ENCODE results near the gene ZMIZ1.

ZMIZ1 gene

DNA sequence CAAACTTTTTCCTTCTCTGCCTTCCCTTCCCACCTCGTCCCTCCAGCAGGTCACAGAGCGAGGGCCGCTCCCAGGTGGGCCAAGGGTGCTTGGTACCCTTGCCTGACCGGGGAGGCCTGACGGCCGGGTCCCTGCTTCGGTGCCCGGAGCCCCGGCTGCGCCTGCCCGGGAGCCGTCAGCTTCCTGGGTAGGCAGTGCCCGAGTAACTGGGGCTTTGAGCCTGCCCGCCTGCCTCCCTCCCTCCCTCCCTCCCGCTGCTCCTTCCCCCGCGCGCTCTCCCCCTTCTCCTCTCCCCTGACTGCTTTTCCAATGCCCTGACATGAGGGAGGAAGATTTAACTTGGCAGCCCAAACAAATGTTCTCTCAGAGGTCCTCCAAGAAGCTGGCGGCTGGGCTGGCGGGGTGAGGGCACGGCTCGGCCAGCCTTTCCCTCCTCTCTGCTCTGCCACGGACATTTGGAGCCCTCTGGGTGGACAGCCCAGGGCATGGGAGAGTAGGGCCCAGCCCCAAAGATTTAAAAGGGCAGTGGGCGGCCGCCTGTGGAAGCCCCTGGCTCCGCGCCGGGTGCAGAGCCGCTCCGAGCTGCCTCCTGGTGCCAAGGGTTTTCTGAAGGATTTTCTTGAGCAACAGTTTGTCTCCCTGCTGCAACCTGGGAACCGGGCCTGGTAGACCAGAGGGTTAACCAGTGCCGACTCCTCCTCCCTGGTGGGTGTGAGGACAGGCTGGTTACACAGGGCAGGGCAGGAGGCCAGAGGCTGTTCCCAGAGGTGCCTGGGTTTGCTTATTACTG is 2.0 kb downstream of the ZMIZ1 start (continued):
- TF ChIP-seq ZNF266 (tag by site-specific recombination; IDR thresholded peaks at IDR 0.05; ENCODE audit: low read depth) (no peak), ZNF324 (tag by site-specific recombination; IDR thresholded peaks at IDR 0.05) (no peak), BCL11B (tag by site-specific recombination; IDR thresholded peaks at IDR 0.05; ENCODE audit: low read depth) (no peak), ZNF544 (tag by site-specific recombination; IDR thresholded peaks at IDR 0.05) (no peak), CTCF (tag by site-specific recombination; IDR thresholded peaks at IDR 0.05) (no peak), ZNF394 (tag by site-specific recombination; IDR thresholded peaks at IDR 0.05; ENCODE audit: borderline replicate concordance) (peak; percentile 34; the same call in 1 of the 2 replicates), KLF10 (tag by site-specific recombination; IDR thresholded peaks at IDR 0.05) (no peak), ZNF626 (tag by site-specific recombination; IDR thresholded peaks at IDR 0.05) (no peak), TRIM28 (IDR thresholded peaks at IDR 0.05; ENCODE audit: borderline replicate concordance, low read length) (no peak), MEIS1 (CRISPR knock-in tag; IDR thresholded peaks at IDR 0.05; ENCODE audit: borderline replicate concordance) (no peak), ZSCAN23 (tag by site-specific recombination; IDR thresholded peaks at IDR 0.05) (no peak), ZNF529 (tag by site-specific recombination; IDR thresholded peaks at IDR 0.05; ENCODE audit: insufficient replicate concordance) (no peak), ZNF140 (tag by site-specific recombination; IDR thresholded peaks at IDR 0.05) (no peak), ZNF223 (tag by site-specific recombination; IDR thresholded peaks at IDR 0.05) (no peak), ZBTB7A (tag by site-specific recombination; IDR thresholded peaks at IDR 0.05; ENCODE audit: low read depth) (no peak), ZNF664 (tag by site-specific recombination; IDR thresholded peaks at IDR 0.05) (no peak), ZNF174 (tag by site-specific recombination; IDR thresholded peaks at IDR 0.05) (no peak), ZEB2 (tag by site-specific recombination; IDR thresholded peaks at IDR 0.05) (peak; percentile 60; the same call in 1 of the 2 replicates), ZNF16 (tag by site-specific recombination; IDR thresholded peaks at IDR 0.05; ENCODE audit: low read depth) (no peak), KLF17 (tag by site-specific recombination; IDR thresholded peaks at IDR 0.05) (peak; percentile 82; the same call in 1 of the 2 replicates), ZNF404 (tag by site-specific recombination; IDR thresholded peaks at IDR 0.05) (no peak), ZNF146 (tag by site-specific recombination; IDR thresholded peaks at IDR 0.05) (no peak), ZNF701 (tag by site-specific recombination; IDR thresholded peaks at IDR 0.05) (no peak), MZF1 (tag by site-specific recombination; IDR thresholded peaks at IDR 0.05; ENCODE audit: borderline replicate concordance) (no peak), ZNF530 (tag by site-specific recombination; IDR thresholded peaks at IDR 0.05; ENCODE audit: low read depth) (no peak), ZNF132 (tag by site-specific recombination; IDR thresholded peaks at IDR 0.05; ENCODE audit: borderline replicate concordance) (no peak), ZSCAN16 (tag by site-specific recombination; IDR thresholded peaks at IDR 0.05) (no peak), ZBTB11 (tag by site-specific recombination; conservative IDR thresholded peaks at IDR 0.05; ENCODE audit: low read depth) (no peak), ZNF707 (tag by site-specific recombination; IDR thresholded peaks at IDR 0.05) (no peak), ZNF280D (tag by site-specific recombination; IDR thresholded peaks at IDR 0.05) (no peak)

All from HEK293 (cell line).